ENCODE results near the gene IL34. TPM values are rescaled to one million over a fixed set of nuclear protein-coding genes. Genes with fewer than 3 reads are reported as not detected.
"Not testable (repeated sequence)": the region's sequence is repeated elsewhere in the genome, so short reads cannot be mapped to it uniquely, and the experiment has no call there.

IL34 gene
- total RNA-seq, 2 experiments from 2014 or later: 0.22 TPM; not detected in 1

DNA sequence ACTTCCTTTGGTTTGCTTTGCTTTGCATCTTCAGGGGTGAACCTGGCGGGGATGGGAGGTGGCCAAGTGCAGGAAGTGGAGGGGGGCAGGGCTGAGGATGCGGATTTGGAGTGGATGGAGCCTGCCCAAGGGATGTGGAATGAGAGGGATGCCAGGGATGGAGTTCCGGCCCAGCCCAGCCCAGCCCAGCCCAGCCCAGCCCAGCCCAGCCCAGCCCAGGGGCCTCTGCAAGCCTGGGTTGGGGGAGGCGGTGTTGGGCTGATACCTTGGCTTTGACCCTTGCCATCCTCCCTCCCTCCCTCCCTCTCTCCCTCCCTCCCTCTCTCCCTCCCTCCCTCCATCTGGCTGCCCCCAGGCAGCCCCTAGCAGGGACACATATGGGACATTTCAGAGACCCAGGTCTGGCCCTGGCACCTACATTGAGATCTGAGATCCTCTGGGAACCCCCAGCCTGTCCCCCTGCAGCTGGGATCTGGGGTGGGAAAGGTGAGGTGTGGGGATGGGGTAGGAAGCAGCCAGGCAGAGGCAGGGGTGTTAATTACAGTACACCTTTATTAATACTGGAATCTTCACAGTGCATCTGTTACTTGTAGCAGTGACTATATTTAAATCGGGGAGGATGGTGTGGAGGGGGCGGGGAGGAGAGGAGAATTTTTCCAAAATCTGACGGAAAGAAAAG is 14.5 kb downstream of the IL34 start:
- DNase-seq: no peak
- H3K27me3 Mint-ChIP-seq: no peaks in the 10 kb centered on the region
- no peak overlapping the region for H3K4me3 Mint-ChIP-seq
- peaks cover 1% of the 10 kb centered on the region for H3K36me3 Mint-ChIP-seq
- no peak overlapping the region for H3K27ac Mint-ChIP-seq
- H3K9me3 Mint-ChIP-seq: no peaks in the 10 kb centered on the region
- H3K4me1 Mint-ChIP-seq: no peaks in the 10 kb centered on the region

DNA sequence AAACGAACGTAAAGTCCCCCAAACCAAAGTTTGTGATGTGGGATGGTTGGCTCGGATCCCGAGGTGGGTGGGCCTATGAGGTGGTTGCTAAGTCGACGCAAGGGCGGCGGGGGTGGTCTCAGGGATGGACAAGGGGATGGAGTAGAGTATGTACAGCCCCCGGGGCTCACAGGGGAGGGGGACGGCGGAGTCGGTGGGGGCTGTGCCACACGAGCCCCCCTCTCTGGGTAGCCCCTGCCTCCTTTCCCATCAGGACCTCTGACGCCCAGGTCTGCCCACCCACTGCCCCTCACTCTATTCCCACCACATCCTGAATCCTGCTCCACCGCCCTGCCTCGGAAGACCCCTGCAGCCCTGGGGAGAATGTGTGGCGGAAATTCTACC is 15.2 kb downstream of the IL34 start:
- Mint-ChIP-seq H3K9me3 (no peaks in the 10 kb centered on the region), H3K36me3 (peaks cover 5% of the 10 kb centered on the region), H3K27ac (no peak overlapping the region), H3K4me3 (no peak overlapping the region), H3K4me1 (no peaks in the 10 kb centered on the region), H3K27me3 (no peaks in the 10 kb centered on the region)
- DNase-seq: no peak

DNA sequence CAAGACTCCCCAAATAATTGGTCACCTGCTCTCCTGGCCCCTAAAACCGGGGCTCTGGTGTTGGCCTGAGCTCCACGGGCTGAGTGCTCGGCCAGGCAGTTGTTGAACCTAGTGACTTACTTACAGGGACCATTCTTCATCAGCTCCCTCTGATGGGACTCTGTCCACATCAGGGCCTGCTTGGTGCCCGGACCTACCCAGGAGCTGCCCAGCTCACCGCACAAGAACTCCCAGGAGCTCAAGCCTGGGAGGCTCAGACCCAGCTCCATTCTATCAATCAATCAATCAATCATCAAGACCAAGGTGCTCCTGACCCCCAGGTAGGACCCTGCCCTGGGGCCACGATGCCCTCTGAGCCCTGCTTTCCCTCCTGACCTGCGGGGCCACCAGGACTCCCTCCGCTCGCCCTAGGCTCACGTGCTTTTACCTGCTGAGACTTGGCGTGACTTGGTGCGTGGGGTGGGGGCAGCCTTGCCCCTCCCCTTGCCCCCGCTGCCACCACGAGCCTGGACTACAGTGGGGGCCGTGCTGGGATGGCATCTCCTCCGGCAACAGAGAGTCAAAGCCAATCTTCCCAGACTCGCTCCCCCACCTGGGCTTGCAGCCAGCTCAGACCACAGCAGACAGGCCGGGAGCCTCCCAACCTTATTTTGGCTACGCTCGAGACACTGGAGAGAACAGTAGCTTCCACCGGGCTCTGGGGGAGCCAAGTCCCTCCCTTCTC is 15.7 kb downstream of the IL34 start:
- Mint-ChIP-seq H3K27ac (no peak overlapping the region), H3K9me3 (no peaks in the 10 kb centered on the region), H3K4me3 (no peak overlapping the region), H3K4me1 (no peaks in the 10 kb centered on the region), H3K36me3 (peaks cover 5% of the 10 kb centered on the region), H3K27me3 (no peaks in the 10 kb centered on the region)
- DNase-seq: no peak

DNA sequence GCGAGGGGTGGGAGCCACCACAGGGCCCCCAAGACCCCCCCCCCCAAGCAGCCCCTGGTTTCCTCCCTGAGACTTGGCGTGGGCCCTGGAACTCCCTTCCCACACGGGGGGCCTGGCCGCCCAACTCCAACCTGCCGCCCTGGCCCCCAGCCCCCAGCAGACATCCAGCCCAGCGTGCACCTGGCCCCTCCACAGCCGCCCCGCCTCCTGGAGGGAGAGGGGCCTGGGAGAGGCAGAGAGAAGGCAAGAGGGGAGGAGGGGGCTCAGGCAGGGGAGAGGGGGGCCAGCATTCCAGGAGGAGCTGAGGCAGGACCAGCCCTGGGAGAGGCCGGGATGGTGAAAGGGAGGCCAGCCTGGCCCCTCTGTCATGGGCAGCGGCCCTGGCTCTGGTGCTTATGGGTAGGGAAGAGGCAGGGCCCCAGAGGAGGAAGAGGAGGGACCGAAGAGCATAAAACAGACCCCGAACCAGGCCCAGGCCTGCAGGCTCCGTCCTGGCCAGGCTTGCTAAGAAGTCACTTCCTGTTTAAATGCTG is 16.7 kb downstream of the IL34 start:
- H3K4me3 Mint-ChIP-seq: no peak overlapping the region
- no peaks in the 10 kb centered on the region for H3K4me1 Mint-ChIP-seq
- peaks cover 5% of the 10 kb centered on the region for H3K36me3 Mint-ChIP-seq

DNA sequence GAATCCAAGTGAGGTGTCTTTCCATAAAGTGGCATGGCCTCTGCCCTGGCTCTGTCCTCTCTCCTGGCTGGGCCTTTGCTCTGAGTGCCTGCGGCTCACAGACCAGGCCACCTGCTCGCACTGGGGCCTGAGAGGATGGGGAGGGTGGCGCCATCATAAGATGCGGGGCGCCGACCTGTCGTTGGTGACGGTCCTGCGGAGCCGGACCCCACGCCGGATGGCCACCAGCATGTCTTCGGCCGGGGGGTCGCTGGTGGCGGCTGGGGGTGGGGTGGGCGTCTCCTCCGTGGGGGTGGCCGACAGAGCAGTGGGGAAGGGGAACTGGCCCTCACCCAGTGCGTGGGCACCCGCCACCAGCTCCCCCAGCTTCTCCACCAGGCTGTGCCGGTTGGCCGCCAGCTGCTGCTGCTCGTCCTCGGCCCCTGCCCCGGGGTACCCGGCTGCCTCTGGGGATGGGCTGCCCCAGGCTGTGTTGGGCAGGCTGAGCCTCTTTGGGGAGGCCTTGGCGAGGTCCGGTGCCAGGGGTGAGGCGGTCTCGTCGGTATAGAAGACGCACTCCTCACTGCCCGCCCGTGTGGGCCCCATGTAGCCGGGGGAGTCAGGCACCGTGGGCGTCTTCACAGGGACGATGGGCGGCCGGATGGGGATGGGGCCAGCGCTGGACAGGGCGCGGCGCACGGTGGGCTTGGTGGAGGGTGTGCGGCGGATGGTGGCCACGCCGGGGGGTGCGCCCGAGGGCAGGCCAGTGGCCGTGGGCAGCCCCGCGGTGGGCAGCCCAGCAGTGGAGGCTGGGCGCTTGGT is 17.4 kb downstream of the IL34 start:
- Mint-ChIP-seq H3K4me3 (no peak overlapping the region), H3K4me1 (no peaks in the 10 kb centered on the region), H3K9me3 (no peaks in the 10 kb centered on the region), H3K27me3 (no peaks in the 10 kb centered on the region), H3K36me3 (peaks cover 9% of the 10 kb centered on the region), H3K27ac (no peak overlapping the region)
- no peak for DNase-seq

More for the DNA sequence above, 16.7 kb downstream of the IL34 start:
- no peaks in the 10 kb centered on the region for H3K27me3 Mint-ChIP-seq
- H3K9me3 Mint-ChIP-seq: no peaks in the 10 kb centered on the region
- H3K27ac Mint-ChIP-seq: no peak overlapping the region
- no peak for DNase-seq

DNA sequence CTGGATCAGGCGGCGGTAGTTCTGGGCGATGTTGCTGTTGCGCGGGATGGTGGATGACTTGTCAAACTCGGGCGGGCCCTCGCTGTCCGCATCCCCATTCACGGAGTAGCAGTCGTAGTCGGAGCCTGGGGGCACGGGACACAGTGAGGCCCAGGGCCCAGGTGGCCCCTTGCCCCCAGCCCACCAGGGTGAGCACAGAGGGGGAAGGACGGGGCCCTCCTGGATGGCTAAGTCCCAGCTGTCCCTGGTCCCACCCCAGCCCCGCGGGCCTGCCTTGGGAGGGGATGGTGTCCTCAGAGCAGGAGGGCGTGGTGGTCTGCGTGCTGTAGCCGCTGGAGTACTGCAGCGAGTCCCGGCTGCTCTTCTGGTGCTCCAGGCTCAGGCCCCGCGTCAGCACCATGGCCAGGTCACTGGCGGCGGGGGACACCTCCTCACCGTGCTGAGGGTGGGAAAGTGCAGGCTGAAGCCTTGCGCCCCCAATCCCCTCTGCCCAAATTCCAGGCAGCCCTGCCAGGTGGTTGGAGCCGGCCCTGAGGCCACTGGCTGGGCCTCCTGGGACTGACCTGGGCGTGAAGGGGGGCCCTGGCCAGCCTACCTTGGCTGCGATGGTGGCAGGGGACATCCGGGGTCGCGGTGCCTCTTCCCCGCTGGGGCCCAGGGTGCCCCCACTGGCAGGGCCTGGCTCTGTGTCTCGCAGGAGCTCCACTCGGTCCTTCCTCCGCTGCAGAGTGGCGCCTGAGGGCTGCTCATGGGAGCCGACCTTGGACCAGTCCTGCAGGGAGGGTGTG is 18.2 kb downstream of the IL34 start:
- Mint-ChIP-seq H3K27me3 (no peaks in the 10 kb centered on the region), H3K4me1 (no peaks in the 10 kb centered on the region), H3K4me3 (no peak overlapping the region)

DNA sequence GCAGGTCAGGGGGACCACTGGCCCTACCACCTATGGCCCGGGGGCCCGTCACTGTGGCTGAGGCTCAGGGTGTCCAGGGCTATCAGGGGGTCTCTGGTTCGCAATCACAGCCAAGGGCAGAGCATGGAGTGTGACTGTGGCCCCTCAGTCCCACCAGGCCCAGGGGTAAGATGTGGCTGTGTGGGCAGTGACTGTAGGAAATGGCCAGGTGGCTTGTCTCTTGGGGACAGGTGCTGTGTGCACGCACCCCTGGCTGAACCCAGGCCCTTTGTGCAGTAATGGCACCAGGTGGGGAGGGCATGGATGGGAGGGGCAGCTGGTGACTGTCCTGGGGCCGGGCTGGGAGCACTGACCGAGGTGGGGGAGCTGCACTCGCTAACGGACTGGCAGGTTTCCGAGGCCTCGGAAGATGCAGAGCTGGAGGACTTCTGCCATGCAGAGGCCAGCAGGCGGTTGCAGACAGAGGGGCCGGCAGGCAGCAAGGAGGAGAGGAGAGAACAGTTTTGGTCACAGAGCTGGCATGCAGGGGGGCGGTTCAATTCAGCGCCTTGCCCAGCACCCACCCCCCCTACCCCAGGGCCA is 18.8 kb downstream of the IL34 start:
- DNase-seq: no peak
- Mint-ChIP-seq H3K4me1 (no peaks in the 10 kb centered on the region), H3K36me3 (peaks cover 14% of the 10 kb centered on the region), H3K9me3 (no peaks in the 10 kb centered on the region), H3K27me3 (no peaks in the 10 kb centered on the region), H3K27ac (no peak overlapping the region), H3K4me3 (no peak overlapping the region)

More for the DNA sequence above, 18.2 kb downstream of the IL34 start:
- no peak for DNase-seq
- H3K36me3 Mint-ChIP-seq: peaks cover 13% of the 10 kb centered on the region
- H3K9me3 Mint-ChIP-seq: no peaks in the 10 kb centered on the region
- no peak overlapping the region for H3K27ac Mint-ChIP-seq

DNA sequence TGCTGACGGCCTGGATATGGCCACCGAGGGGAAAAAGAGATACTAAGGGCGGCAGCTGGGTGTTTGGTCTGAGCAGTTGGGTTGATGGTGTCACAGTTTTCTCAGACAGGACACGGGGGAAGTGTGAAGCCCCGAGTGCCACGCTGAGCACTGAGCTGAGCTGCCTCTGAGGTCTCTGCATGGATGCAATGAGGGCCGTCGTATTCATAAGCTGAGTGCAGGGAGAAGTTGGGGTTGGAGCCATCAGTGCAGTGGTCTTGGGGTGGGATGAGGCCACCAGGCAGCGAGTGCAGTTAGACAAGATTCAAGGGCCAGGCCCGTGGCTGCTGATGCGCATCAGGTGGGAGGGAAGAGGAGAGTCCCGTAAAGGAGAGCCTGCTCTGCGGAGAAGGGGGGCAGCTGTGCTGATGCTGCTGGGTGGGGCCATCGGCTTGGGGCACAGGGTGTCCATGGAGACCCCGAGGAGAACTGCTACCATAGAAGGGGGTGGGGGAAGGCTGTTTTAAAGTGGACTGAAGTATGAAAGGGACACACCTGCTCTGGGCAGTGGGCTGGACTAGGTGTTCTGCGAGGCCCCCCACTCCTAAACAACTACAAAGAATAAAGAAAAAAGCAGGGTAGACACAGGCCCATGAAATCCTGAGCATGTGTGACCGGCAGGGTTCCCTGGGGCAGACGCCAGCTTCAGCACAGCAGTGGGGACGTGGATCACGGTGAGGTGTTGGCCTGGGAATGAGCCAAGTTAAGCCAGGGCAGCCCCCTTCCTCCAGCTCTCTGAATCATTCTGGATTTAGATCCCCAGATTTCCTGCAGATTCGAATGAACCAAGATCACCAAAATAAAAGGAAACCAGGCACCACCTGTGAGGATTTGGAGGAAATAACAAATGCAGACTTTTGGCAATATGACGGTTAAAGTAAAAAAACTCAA is 19.7 kb downstream of the IL34 start:
- DNase-seq: no peak
- Mint-ChIP-seq H3K27me3 (no peaks in the 10 kb centered on the region), H3K4me3 (no peak overlapping the region), H3K27ac (no peak overlapping the region), H3K36me3 (peaks cover 14% of the 10 kb centered on the region), H3K4me1 (no peaks in the 10 kb centered on the region), H3K9me3 (no peaks in the 10 kb centered on the region)

DNA sequence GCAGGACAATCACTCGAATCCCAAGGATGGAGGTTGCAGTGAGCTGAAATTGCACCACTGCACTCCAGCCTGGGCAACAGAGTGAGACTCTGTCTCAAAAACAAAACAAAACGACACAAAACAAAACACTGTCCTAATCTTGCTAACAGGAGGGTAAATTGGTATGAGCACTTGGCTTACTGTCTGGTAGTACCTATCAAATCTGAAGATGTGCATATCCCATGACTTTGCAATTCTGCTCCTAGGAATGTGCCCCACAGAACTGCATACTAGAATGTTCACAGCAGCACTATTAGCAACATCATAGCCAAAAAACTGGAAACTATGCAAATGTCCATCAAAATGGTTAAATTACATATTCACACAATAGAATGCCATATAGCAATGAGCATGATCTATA is 23.8 kb downstream of the IL34 start:
- Mint-ChIP-seq H3K27me3 (no peaks in the 10 kb centered on the region), H3K9me3 (no peaks in the 10 kb centered on the region), H3K4me1 (no peaks in the 10 kb centered on the region), H3K27ac (no peak overlapping the region), H3K4me3 (no peak overlapping the region), H3K36me3 (peaks cover 16% of the 10 kb centered on the region)
- DNase-seq: no peak

DNA sequence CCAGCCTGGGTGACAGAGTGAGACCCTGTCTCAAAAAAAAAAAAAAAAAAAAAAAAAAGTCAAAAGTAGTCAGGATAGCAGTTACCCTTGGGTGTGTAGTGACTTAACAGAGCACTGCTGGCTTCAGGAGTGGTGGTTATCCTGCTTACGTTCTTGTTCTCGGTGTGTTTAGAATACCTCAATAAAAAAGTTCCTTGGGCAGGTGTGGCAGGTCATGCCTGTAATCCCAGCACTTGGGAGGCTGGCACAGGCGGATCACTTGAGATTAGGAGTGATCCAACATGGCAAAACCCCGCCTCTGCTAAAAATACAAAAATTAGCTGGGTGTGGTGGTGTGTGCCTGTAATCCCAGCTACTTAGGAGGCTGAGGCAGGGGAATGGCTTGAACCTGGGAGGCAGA is 24.6 kb downstream of the IL34 start:
- not testable (repeated sequence) for H3K27ac Mint-ChIP-seq, DNase-seq, H3K27me3 Mint-ChIP-seq, H3K4me3 Mint-ChIP-seq, H3K9me3 Mint-ChIP-seq, H3K4me1 Mint-ChIP-seq
- H3K36me3 Mint-ChIP-seq: peaks cover 14% of the 10 kb centered on the region

DNA sequence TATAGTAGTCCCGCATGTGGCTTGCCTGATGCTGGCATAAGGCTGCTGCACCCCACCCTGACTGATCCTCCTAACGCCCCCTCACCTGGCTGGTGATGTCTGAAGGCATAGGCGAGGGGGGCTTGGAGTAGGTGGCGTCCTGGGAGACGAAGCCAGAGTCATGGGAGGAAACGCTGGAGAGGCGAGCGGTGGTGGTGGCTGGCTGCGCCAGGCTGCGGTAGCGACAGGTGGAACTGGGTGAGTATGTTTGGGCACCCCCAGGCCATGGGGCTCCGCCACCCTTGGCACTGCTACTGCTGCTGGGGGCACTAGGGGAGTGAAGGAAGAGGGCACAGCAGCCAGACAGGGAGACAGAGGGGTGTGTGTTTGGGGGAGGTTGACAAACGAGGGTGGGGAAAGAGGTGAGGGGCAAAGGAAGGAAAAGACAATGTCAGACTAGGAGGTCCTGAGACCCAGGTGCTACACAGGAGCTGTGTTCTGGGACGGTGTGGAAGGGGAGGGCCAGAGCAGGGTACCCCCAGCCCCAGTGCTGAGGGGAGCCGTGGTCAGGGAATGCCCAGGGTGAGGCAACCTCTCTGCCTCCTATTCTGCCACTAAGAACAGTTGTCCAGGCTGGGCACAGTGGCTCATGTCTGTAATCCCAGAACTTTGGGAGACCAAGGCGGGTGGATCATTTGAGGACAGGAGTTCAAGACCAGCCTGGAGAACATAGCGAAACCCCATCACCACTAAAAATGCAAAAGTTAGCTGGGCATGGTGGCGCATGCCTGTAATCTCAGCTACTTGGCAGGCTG is 28.1 kb downstream of the IL34 start:
- Mint-ChIP-seq H3K4me1 (no peaks in the 10 kb centered on the region), H3K4me3 (no peak overlapping the region), H3K36me3 (peaks cover 4% of the 10 kb centered on the region), H3K27ac (no peak overlapping the region), H3K9me3 (no peaks in the 10 kb centered on the region), H3K27me3 (no peaks in the 10 kb centered on the region)
- DNase-seq: no peak

DNA sequence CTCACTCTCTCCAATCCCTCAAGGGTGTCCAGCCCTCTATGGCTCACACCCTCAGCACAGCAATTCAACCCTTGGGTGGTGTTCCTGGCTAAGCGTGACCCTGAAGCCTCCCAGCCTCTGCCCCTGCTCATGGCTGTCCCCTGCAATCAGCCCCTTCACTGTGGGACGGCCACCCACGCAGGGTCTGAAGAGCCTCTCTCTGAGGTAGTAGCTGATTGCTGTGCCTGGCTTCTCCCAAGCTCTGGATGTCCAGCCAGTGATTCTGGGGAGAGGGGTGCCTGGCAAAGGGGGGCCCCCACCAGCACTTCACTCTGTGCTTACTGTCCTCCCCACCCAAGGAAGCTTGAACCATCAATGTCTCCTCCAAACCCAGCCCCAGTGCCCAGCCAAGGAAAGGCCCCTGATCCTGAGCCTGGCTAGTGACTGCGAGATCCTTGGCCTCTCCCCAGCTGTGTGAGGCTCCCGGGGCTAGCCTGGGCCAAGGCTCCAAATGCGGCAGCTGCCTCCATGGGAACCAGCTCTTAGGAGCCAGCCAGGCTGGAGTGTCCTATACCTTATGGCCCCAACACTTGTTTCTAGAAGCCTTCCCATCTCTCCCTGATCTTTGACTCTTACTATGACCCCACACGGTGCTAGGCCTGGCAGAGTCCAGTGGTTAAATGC is 29.6 kb downstream of the IL34 start:
- H3K36me3 Mint-ChIP-seq: peaks cover 2% of the 10 kb centered on the region
- no peaks in the 10 kb centered on the region for H3K27me3 Mint-ChIP-seq
- no peak for DNase-seq
- no peak overlapping the region for H3K4me3 Mint-ChIP-seq
- no peaks in the 10 kb centered on the region for H3K9me3 Mint-ChIP-seq
- peaks cover 1% of the 10 kb centered on the region for H3K4me1 Mint-ChIP-seq
- no peak overlapping the region for H3K27ac Mint-ChIP-seq
